ENCODE measurements around the gene CD99L2. TPM values are rescaled to one million over a fixed set of nuclear protein-coding genes. Genes with fewer than 3 reads are reported as not detected.

CD99L2 gene
- total and polyA plus RNA-seq, 4 donors = 45.0 to 130 (median 108) TPM

DNA sequence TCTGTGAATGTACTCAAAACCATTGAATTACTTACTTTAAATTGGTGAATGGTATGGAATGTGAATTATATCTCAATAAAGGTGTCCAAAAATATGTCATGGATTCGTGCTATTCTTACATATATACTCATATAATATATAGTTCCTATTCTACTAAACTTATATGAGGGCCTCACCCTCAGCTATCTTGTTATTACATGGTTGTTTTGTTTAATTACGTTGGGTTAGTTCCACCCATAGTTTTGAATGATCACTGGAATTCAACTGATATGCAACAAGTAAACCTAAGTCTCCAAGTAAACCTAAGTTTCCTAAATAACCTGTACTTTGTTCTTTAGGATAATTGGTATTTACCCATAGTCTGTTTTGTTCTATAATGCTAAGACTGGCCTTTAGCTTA is 30.6 kb upstream of the CD99L2 start:
- Histone ChIP-seq H3K4me3 (ENCODE audit: low read depth, low read length) (no peak overlapping the region), H3K27ac (ENCODE audit: low read depth, low read length) (no peak overlapping the region), H3K9me3 (ENCODE audit: control insufficient read depth, insufficient read depth, low read length) (peaks cover 1% of the 10 kb centered on the region), H3K36me3 (ENCODE audit: control insufficient read depth, insufficient read depth, low read length) (no peaks in the 10 kb centered on the region), H3K4me1 (ENCODE audit: control insufficient read depth, insufficient read depth, low read length) (no peaks in the 10 kb centered on the region), H3K27me3 (ENCODE audit: control insufficient read depth, insufficient read depth, low read length) (no peaks in the 10 kb centered on the region)
- no peak for DNase-seq (ENCODE audit: low read depth in 4 of 6, low spot score in 6 of 6)
- WGBS (ENCODE audit: insufficient coverage) = no CpG with 5 or more reads among the region's 2 CpGs

DNA sequence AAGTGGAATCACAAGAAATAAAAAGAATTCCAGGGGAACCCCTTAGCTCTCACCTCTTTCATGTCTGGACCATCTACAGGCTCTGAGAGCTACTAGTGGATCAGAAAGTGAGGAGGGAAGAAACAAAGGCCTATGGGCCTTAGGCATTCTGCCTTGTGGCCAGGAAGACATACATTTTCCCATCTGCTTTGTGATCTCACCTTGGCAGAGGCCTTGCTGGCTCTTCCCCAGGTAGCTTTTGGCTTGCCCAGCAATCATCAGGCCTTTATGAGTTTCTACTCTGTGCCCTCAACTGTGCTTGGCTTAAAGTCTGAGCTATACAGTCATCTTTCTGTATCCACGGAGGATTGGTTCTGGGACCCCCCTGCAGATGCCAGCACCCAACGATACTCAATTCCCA is 28.3 kb upstream of the CD99L2 start:
- no peaks in the 10 kb centered on the region for H3K36me3 ChIP-seq (ENCODE audit: control insufficient read depth, insufficient read depth, low read length)
- H3K27me3 ChIP-seq (ENCODE audit: control insufficient read depth, insufficient read depth, low read length) = no peaks in the 10 kb centered on the region
- DNase-seq (ENCODE audit: low read depth in 4 of 6, low spot score in 6 of 6) = no peak
- H3K9me3 ChIP-seq (ENCODE audit: control insufficient read depth, insufficient read depth, low read length) = peaks cover 1% of the 10 kb centered on the region
- H3K4me1 ChIP-seq (ENCODE audit: control insufficient read depth, insufficient read depth, low read length) = no peaks in the 10 kb centered on the region
- no CpG with 5 or more reads among the region's 2 CpGs for WGBS (ENCODE audit: insufficient coverage)
- no peak overlapping the region for H3K27ac ChIP-seq (ENCODE audit: low read depth, low read length)
- H3K4me3 ChIP-seq (ENCODE audit: low read depth, low read length) = no peak overlapping the region

GRCh38 chrX:150926304-150926703 is 27.8 kb upstream of the CD99L2 start:
- H3K4me1 ChIP-seq (ENCODE audit: control insufficient read depth, insufficient read depth, low read length) = no peaks in the 10 kb centered on the region
- 82% methylated on average over 1 of the region's 2 CpGs for WGBS (ENCODE audit: insufficient coverage)
- peaks cover 1% of the 10 kb centered on the region for H3K9me3 ChIP-seq (ENCODE audit: control insufficient read depth, insufficient read depth, low read length)
- no peak overlapping the region for H3K27ac ChIP-seq (ENCODE audit: low read depth, low read length)
- H3K4me3 ChIP-seq (ENCODE audit: low read depth, low read length) = no peak overlapping the region
- DNase-seq (ENCODE audit: low read depth in 4 of 6, low spot score in 6 of 6) = no peak
- H3K36me3 ChIP-seq (ENCODE audit: control insufficient read depth, insufficient read depth, low read length) = no peaks in the 10 kb centered on the region
- H3K27me3 ChIP-seq (ENCODE audit: control insufficient read depth, insufficient read depth, low read length) = no peaks in the 10 kb centered on the region

DNA sequence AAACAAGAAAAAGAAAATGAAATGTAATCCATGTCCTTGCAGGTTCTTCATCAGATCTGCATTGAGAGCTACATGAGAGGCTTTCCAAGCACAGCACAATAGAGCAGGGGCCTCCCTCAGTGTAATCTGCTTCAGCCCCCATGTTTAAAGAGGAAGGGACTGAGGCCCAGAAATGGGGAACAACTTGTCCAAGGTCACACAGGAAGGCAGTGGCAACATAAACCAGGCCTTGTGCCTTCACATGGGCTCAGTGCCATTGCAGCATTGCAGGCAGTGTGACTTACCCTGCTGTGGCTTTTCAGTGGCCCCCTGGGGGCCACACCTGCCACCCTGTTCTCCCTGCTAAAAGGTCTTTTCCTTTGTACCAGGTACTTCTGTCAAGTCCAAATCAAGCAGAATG is 20.9 kb upstream of the CD99L2 start:
- Histone ChIP-seq H3K27me3 (ENCODE audit: control insufficient read depth, insufficient read depth, low read length) (no peaks in the 10 kb centered on the region), H3K4me1 (ENCODE audit: control insufficient read depth, insufficient read depth, low read length) (no peaks in the 10 kb centered on the region), H3K27ac (ENCODE audit: low read depth, low read length) (no peak overlapping the region), H3K9me3 (ENCODE audit: control insufficient read depth, insufficient read depth, low read length) (no peaks in the 10 kb centered on the region), H3K36me3 (ENCODE audit: control insufficient read depth, insufficient read depth, low read length) (no peaks in the 10 kb centered on the region), H3K4me3 (ENCODE audit: low read depth, low read length) (no peak overlapping the region)
- DNase-seq (ENCODE audit: low read depth in 4 of 6, low spot score in 6 of 6) = no peak

GRCh38 chrX:150913511-150913910 is 15.0 kb upstream of the CD99L2 start:
- H3K4me3 ChIP-seq (ENCODE audit: low read depth, low read length) = no peak overlapping the region
- H3K27ac ChIP-seq (ENCODE audit: low read depth, low read length) = no peak overlapping the region
- H3K27me3 ChIP-seq (ENCODE audit: control insufficient read depth, insufficient read depth, low read length) = no peaks in the 10 kb centered on the region
- H3K36me3 ChIP-seq (ENCODE audit: control insufficient read depth, insufficient read depth, low read length) = no peaks in the 10 kb centered on the region
- DNase-seq (ENCODE audit: low read depth in 4 of 6, low spot score in 6 of 6) = no peak
- H3K9me3 ChIP-seq (ENCODE audit: control insufficient read depth, insufficient read depth, low read length) = peaks cover 2% of the 10 kb centered on the region
- H3K4me1 ChIP-seq (ENCODE audit: control insufficient read depth, insufficient read depth, low read length) = no peaks in the 10 kb centered on the region
- 85% methylated on average over 9 of the region's 9 CpGs for WGBS (ENCODE audit: insufficient coverage)

DNA sequence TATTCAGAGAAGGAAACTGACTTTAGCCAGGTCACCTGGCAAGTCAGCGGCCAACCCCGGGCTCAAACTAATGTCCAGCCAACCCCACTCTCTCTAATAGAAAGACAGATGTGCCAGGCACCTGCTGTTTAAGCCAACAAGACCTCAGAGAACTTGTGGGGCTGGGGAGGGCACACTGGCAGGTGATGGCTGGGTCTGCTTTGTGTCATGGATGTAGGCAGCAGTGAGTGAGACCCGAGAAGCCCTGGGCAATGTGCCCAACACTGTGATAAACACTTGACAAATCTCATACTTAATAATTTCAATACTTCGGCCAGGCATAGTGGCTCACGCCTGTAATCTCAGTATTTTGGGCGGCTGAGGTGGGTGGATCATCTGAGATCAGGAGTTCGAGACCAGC is 9.0 kb upstream of the CD99L2 start:
- 83% methylated on average over 4 of the region's 7 CpGs for WGBS (ENCODE audit: insufficient coverage)
- Histone ChIP-seq H3K4me3 (ENCODE audit: low read depth, low read length) (no peak overlapping the region), H3K4me1 (ENCODE audit: control insufficient read depth, insufficient read depth, low read length) (peaks cover under 1% of the 10 kb centered on the region), H3K9me3 (ENCODE audit: control insufficient read depth, insufficient read depth, low read length) (peaks cover 2% of the 10 kb centered on the region), H3K27me3 (ENCODE audit: control insufficient read depth, insufficient read depth, low read length) (no peaks in the 10 kb centered on the region), H3K27ac (ENCODE audit: low read depth, low read length) (no peak overlapping the region), H3K36me3 (ENCODE audit: control insufficient read depth, insufficient read depth, low read length) (no peaks in the 10 kb centered on the region)
- no peak for DNase-seq (ENCODE audit: low read depth in 4 of 6, low spot score in 6 of 6)

DNA sequence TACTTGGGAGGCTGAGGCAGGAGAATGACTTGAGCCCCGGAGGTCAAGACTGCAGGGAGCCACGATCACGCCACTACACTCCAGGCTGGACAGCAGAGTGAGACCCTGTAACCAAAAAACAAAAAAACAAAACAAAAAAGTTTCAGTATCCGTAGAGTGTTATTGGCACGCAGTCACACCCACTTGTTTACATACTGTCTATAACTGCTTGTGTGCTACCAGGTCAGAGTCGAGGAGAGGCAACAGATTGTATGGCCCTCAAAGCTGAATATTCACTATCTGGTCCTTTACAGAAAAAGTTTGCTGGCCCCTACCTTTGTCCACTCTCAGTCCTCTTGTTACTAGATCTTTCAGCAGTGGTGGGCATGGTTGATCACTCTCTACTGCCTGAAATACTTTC is 8.2 kb upstream of the CD99L2 start:
- no peaks in the 10 kb centered on the region for H3K27me3 ChIP-seq (ENCODE audit: control insufficient read depth, insufficient read depth, low read length)
- peaks cover 4% of the 10 kb centered on the region for H3K4me1 ChIP-seq (ENCODE audit: control insufficient read depth, insufficient read depth, low read length)
- no peak for DNase-seq (ENCODE audit: low read depth in 4 of 6, low spot score in 6 of 6)
- H3K9me3 ChIP-seq (ENCODE audit: control insufficient read depth, insufficient read depth, low read length) = peaks cover 2% of the 10 kb centered on the region
- WGBS (ENCODE audit: insufficient coverage) = 89% methylated on average over 5 of the region's 6 CpGs
- H3K27ac ChIP-seq (ENCODE audit: low read depth, low read length) = no peak overlapping the region
- no peak overlapping the region for H3K4me3 ChIP-seq (ENCODE audit: low read depth, low read length)
- no peaks in the 10 kb centered on the region for H3K36me3 ChIP-seq (ENCODE audit: control insufficient read depth, insufficient read depth, low read length)

- Histone ChIP-seq H3K27ac (ENCODE audit: low read depth, low read length) (no peak overlapping the region), H3K9me3 (ENCODE audit: control insufficient read depth, insufficient read depth, low read length) (no peaks in the 10 kb centered on the region), H3K27me3 (ENCODE audit: control insufficient read depth, insufficient read depth, low read length) (no peaks in the 10 kb centered on the region), H3K4me3 (ENCODE audit: low read depth, low read length) (no peak overlapping the region), H3K4me1 (ENCODE audit: control insufficient read depth, insufficient read depth, low read length) (peaks cover 4% of the 10 kb centered on the region), H3K36me3 (ENCODE audit: control insufficient read depth, insufficient read depth, low read length) (no peaks in the 10 kb centered on the region)
- DNase-seq (ENCODE audit: low read depth in 4 of 6, low spot score in 6 of 6) = no peak
- 76% methylated on average over 3 of the region's 3 CpGs for WGBS (ENCODE audit: insufficient coverage)
These were observed 6.8 kb upstream of the CD99L2 start for GRCh38 chrX:150905293-150905692.

DNA sequence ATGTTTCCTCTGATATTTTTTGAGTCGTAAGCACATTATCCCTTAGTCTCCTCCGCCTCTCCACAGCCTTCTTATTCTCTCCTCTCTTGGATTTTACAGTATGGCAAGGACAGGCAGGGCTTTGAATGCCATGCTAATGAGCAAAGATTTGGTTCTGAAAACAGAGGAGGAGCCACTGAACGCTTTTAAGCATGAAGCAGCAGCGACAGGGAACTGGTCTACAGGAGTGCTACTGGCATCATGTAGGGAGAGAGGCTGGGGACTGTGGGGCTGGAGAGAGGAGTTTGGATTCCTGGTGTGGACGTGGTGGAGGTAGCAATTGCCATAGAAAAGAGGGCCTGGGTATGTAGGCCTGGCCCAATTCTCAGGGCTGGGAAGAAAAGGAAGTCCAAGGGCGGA is 4.6 kb upstream of the CD99L2 start:
- no peak overlapping the region for H3K27ac ChIP-seq (ENCODE audit: low read depth, low read length)
- peaks cover 8% of the 10 kb centered on the region for H3K4me1 ChIP-seq (ENCODE audit: control insufficient read depth, insufficient read depth, low read length)
- DNase-seq (ENCODE audit: low read depth in 4 of 6, low spot score in 6 of 6) = peak in 2 of 6 donors; percentile 3 to 8
- no peak overlapping the region for H3K4me3 ChIP-seq (ENCODE audit: low read depth, low read length)
- 32% methylated on average over 4 of the region's 6 CpGs for WGBS (ENCODE audit: insufficient coverage)
- no peaks in the 10 kb centered on the region for H3K36me3 ChIP-seq (ENCODE audit: control insufficient read depth, insufficient read depth, low read length)
- H3K27me3 ChIP-seq (ENCODE audit: control insufficient read depth, insufficient read depth, low read length) = no peaks in the 10 kb centered on the region
- H3K9me3 ChIP-seq (ENCODE audit: control insufficient read depth, insufficient read depth, low read length) = no peaks in the 10 kb centered on the region

- Histone ChIP-seq H3K27me3 (ENCODE audit: control insufficient read depth, insufficient read depth, low read length) (no peaks in the 10 kb centered on the region), H3K9me3 (ENCODE audit: control insufficient read depth, insufficient read depth, low read length) (no peaks in the 10 kb centered on the region), H3K4me1 (ENCODE audit: control insufficient read depth, insufficient read depth, low read length) (peaks cover 8% of the 10 kb centered on the region), H3K27ac (ENCODE audit: low read depth, low read length) (no peak overlapping the region), H3K4me3 (ENCODE audit: low read depth, low read length) (no peak overlapping the region), H3K36me3 (ENCODE audit: control insufficient read depth, insufficient read depth, low read length) (no peaks in the 10 kb centered on the region)
- WGBS (ENCODE audit: insufficient coverage) = 25% methylated on average over 4 of the region's 7 CpGs
- peak in 2 of 6 donors; percentile 3 to 32 for DNase-seq (ENCODE audit: low read depth in 4 of 6, low spot score in 6 of 6)
These were observed 4.1 kb upstream of the CD99L2 start for GRCh38 chrX:150902434-150903109.
